Dendritic cell treated with granulocyte-macrophage colony-stimulating factor and Interleukin-4, amounts not matched to agents 40 ng/mL and 50 ng/mL, for 4 days (primary cell): ENCODE results near the gene ADA.
"Not testable (repeated sequence)": the region's sequence is repeated elsewhere in the genome, so short reads cannot be mapped to it uniquely, and the experiment has no call there.

Source experiments
- H3K27ac Mint-ChIP-seq: one replicate; pipeline ENCODE4 v1.8.0; 2022; ENCODE audit warnings: mild to moderate bottlenecking, mixed read lengths
- H3K27me3 Mint-ChIP-seq: one replicate; pipeline ENCODE4 v1.8.0; 2022; ENCODE audit warnings: mild to moderate bottlenecking, mixed read lengths
- H3K36me3 Mint-ChIP-seq: one replicate; pipeline ENCODE4 v1.8.0; 2022; ENCODE audit warnings: low read depth, mixed read lengths
- H3K4me1 Mint-ChIP-seq: one replicate; pipeline ENCODE4 v1.8.0; 2022; ENCODE audit warnings: low read depth, mixed read lengths
- H3K4me3 Mint-ChIP-seq: one replicate; pipeline ENCODE4 v1.8.0; 2022; ENCODE audit warnings: mild to moderate bottlenecking, moderate library complexity, mixed read lengths
- H3K9me3 Mint-ChIP-seq: one replicate; pipeline ENCODE4 v1.8.0; 2022; ENCODE audit warnings: mixed read lengths
- intact Hi-C: fragments of 100-400 bp; cut with micrococcal nuclease; formaldehyde crosslinking; loops from one replicate; pipeline ENCODE4 v1.15.0; 2022

The ADA gene

GRCh38 chr20:44660581-44660980, 9.1 kb upstream of the ADA start:
- intact Hi-C loops = no loop called here
- Mint-ChIP-seq H3K27me3 (peaks cover 4% of the 10 kb centered on the region), H3K4me1 (peaks cover 43% of the 10 kb centered on the region), H3K27ac (peak overlapping the region; percentile 11), H3K9me3 (peaks cover 15% of the 10 kb centered on the region), H3K4me3 (no peak overlapping the region), H3K36me3 (no peaks in the 10 kb centered on the region)

GRCh38 chr20:44659931-44660330, 8.4 kb upstream of the ADA start:
- H3K27ac Mint-ChIP-seq = peak overlapping the region; percentile 24
- peaks cover 15% of the 10 kb centered on the region for H3K9me3 Mint-ChIP-seq
- no peak overlapping the region for H3K4me3 Mint-ChIP-seq
- peaks cover 5% of the 10 kb centered on the region for H3K27me3 Mint-ChIP-seq
- intact Hi-C loops = no loop called here
- H3K36me3 Mint-ChIP-seq = no peaks in the 10 kb centered on the region
- H3K4me1 Mint-ChIP-seq = peaks cover 46% of the 10 kb centered on the region

GRCh38 chr20:44658810-44659209, 7.3 kb upstream of the ADA start:
- peaks cover 5% of the 10 kb centered on the region for H3K27me3 Mint-ChIP-seq
- H3K9me3 Mint-ChIP-seq = peaks cover 15% of the 10 kb centered on the region
- intact Hi-C loops = no loop called here
- H3K36me3 Mint-ChIP-seq = no peaks in the 10 kb centered on the region
- H3K27ac Mint-ChIP-seq = no peak overlapping the region
- peaks cover 36% of the 10 kb centered on the region for H3K4me1 Mint-ChIP-seq
- H3K4me3 Mint-ChIP-seq = no peak overlapping the region

- no peak overlapping the region for H3K27ac Mint-ChIP-seq
- no peaks in the 10 kb centered on the region for H3K36me3 Mint-ChIP-seq
- H3K9me3 Mint-ChIP-seq = peaks cover 15% of the 10 kb centered on the region
- H3K27me3 Mint-ChIP-seq = peaks cover 13% of the 10 kb centered on the region
- H3K4me1 Mint-ChIP-seq = peaks cover 40% of the 10 kb centered on the region
- H3K4me3 Mint-ChIP-seq = no peak overlapping the region
- intact Hi-C loops = no loop called here
Observed at GRCh38 chr20:44657875-44658274, 6.4 kb upstream of the ADA start.

- intact Hi-C loops = no loop called here
- H3K27me3 Mint-ChIP-seq = peaks cover 17% of the 10 kb centered on the region
- H3K4me3 Mint-ChIP-seq = no peak overlapping the region
- peaks cover 15% of the 10 kb centered on the region for H3K9me3 Mint-ChIP-seq
- peaks cover 7% of the 10 kb centered on the region for H3K36me3 Mint-ChIP-seq
- H3K27ac Mint-ChIP-seq = peak overlapping the region; percentile 49
- H3K4me1 Mint-ChIP-seq = peaks cover 41% of the 10 kb centered on the region
Observed at GRCh38 chr20:44656448-44656847, 4.9 kb upstream of the ADA start.

GRCh38 chr20:44654210-44654609, 2.7 kb upstream of the ADA start:
- H3K36me3 Mint-ChIP-seq, H3K4me3 Mint-ChIP-seq, intact Hi-C loops, H3K9me3 Mint-ChIP-seq, H3K27ac Mint-ChIP-seq: not testable (repeated sequence)
- Mint-ChIP-seq H3K27me3 (peaks cover 17% of the 10 kb centered on the region), H3K4me1 (peaks cover 53% of the 10 kb centered on the region)

- H3K9me3 Mint-ChIP-seq = no peaks in the 10 kb centered on the region
- peaks cover 60% of the 10 kb centered on the region for H3K4me1 Mint-ChIP-seq
- no peak overlapping the region for H3K4me3 Mint-ChIP-seq
- peaks cover 7% of the 10 kb centered on the region for H3K36me3 Mint-ChIP-seq
- H3K27me3 Mint-ChIP-seq = peaks cover 17% of the 10 kb centered on the region
- H3K27ac Mint-ChIP-seq = no peak overlapping the region
- intact Hi-C loops = no loop called here
Observed at GRCh38 chr20:44653546-44653945, 2.0 kb upstream of the ADA start.

- peak overlapping the region; percentile 83 for H3K4me3 Mint-ChIP-seq
- peaks cover 7% of the 10 kb centered on the region for H3K36me3 Mint-ChIP-seq
- peaks cover 80% of the 10 kb centered on the region for H3K4me1 Mint-ChIP-seq
- peak overlapping the region; percentile 72 for H3K27ac Mint-ChIP-seq
- H3K9me3 Mint-ChIP-seq = no peaks in the 10 kb centered on the region
- peaks cover 17% of the 10 kb centered on the region for H3K27me3 Mint-ChIP-seq
- intact Hi-C loops = no loop called here
Observed at GRCh38 chr20:44651434-44651683, 140 bp downstream of the ADA start.

GRCh38 chr20:44650771-44651433, 597 bp downstream of the ADA start:
- H3K4me3 Mint-ChIP-seq = peak overlapping the region; percentile 83
- H3K27ac Mint-ChIP-seq = peak overlapping the region; percentile 72
- peaks cover 17% of the 10 kb centered on the region for H3K27me3 Mint-ChIP-seq
- intact Hi-C loops = no loop called here
- H3K36me3 Mint-ChIP-seq = peaks cover 7% of the 10 kb centered on the region
- no peaks in the 10 kb centered on the region for H3K9me3 Mint-ChIP-seq
- peaks cover 80% of the 10 kb centered on the region for H3K4me1 Mint-ChIP-seq

GRCh38 chr20:44649976-44650375, 1.5 kb downstream of the ADA start:
- Mint-ChIP-seq H3K4me1 (peaks cover 77% of the 10 kb centered on the region), H3K4me3 (no peak overlapping the region), H3K27me3 (peaks cover 12% of the 10 kb centered on the region), H3K36me3 (peaks cover 7% of the 10 kb centered on the region), H3K27ac (peak overlapping the region; percentile 72), H3K9me3 (no peaks in the 10 kb centered on the region)
- intact Hi-C loops = loop anchor here (10.0 kb wide), 1 partner anchor 435 kb away; the partner anchor contains the start of gene OSER1

- intact Hi-C loops = loop anchor here (10.0 kb wide), 1 partner anchor 434 kb away; the partner anchor contains the start of gene OSER1
Observed at GRCh38 chr20:44649126-44649525, 2.4 kb downstream of the ADA start.

GRCh38 chr20:44648579-44648978, 2.9 kb downstream of the ADA start:
- Mint-ChIP-seq H3K36me3 (peaks cover 7% of the 10 kb centered on the region), H3K27ac (peak overlapping the region; percentile 39), H3K4me3 (no peak overlapping the region), H3K4me1 (peaks cover 87% of the 10 kb centered on the region), H3K27me3 (peaks cover 10% of the 10 kb centered on the region), H3K9me3 (no peaks in the 10 kb centered on the region)
- intact Hi-C loops = loop anchor here (10.0 kb wide), 1 partner anchor 434 kb away; the partner anchor contains the start of gene OSER1

More at GRCh38 chr20:44649126-44649525, 2.4 kb downstream of the ADA start:
- Mint-ChIP-seq H3K27me3 (peaks cover 12% of the 10 kb centered on the region), H3K36me3 (peaks cover 7% of the 10 kb centered on the region), H3K9me3 (no peaks in the 10 kb centered on the region), H3K4me1 (peaks cover 85% of the 10 kb centered on the region), H3K4me3 (no peak overlapping the region), H3K27ac (peak overlapping the region; percentile 38)

GRCh38 chr20:44648068-44648467, 3.4 kb downstream of the ADA start:
- H3K36me3 Mint-ChIP-seq = peaks cover 7% of the 10 kb centered on the region
- no peaks in the 10 kb centered on the region for H3K9me3 Mint-ChIP-seq
- H3K4me1 Mint-ChIP-seq = peaks cover 87% of the 10 kb centered on the region
- H3K4me3 Mint-ChIP-seq = no peak overlapping the region
- intact Hi-C loops = loop anchor here (10.0 kb wide), 1 partner anchor 433 kb away; the partner anchor contains the start of gene OSER1
- peak overlapping the region; percentile 39 for H3K27ac Mint-ChIP-seq
- peaks cover 6% of the 10 kb centered on the region for H3K27me3 Mint-ChIP-seq

- Mint-ChIP-seq H3K36me3 (no peaks in the 10 kb centered on the region), H3K4me3 (no peak overlapping the region), H3K4me1 (peaks cover 91% of the 10 kb centered on the region), H3K27me3 (no peaks in the 10 kb centered on the region), H3K27ac (peak overlapping the region; percentile 67), H3K9me3 (no peaks in the 10 kb centered on the region)
- intact Hi-C loops = loop anchor here (10.0 kb wide), 1 partner anchor 432 kb away; the partner anchor contains the start of gene OSER1
Observed at GRCh38 chr20:44646641-44647274, 4.7 kb downstream of the ADA start.
